Stimulated activated CD8-positive, alpha-beta memory T cell treated with anti-CD3 and anti-CD28 coated beads, Interleukin-7, amount 100 ng/mL, for 24 hours (primary cell): ENCODE measurements around the gene ENOX2.
"Not testable (repeated sequence)": the region's sequence is repeated elsewhere in the genome, so short reads cannot be mapped to it uniquely, and the experiment has no call there.

ENCODE experiments used
- DNase-seq: peaks from one replicate; pipeline ENCODE4 v3.0.0-alpha.2; 2020; ENCODE audit warnings: low read depth

ENOX2 gene, protein sequence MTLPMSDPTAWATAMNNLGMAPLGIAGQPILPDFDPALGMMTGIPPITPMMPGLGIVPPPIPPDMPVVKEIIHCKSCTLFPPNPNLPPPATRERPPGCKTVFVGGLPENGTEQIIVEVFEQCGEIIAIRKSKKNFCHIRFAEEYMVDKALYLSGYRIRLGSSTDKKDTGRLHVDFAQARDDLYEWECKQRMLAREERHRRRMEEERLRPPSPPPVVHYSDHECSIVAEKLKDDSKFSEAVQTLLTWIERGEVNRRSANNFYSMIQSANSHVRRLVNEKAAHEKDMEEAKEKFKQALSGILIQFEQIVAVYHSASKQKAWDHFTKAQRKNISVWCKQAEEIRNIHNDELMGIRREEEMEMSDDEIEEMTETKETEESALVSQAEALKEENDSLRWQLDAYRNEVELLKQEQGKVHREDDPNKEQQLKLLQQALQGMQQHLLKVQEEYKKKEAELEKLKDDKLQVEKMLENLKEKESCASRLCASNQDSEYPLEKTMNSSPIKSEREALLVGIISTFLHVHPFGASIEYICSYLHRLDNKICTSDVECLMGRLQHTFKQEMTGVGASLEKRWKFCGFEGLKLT

DNA sequence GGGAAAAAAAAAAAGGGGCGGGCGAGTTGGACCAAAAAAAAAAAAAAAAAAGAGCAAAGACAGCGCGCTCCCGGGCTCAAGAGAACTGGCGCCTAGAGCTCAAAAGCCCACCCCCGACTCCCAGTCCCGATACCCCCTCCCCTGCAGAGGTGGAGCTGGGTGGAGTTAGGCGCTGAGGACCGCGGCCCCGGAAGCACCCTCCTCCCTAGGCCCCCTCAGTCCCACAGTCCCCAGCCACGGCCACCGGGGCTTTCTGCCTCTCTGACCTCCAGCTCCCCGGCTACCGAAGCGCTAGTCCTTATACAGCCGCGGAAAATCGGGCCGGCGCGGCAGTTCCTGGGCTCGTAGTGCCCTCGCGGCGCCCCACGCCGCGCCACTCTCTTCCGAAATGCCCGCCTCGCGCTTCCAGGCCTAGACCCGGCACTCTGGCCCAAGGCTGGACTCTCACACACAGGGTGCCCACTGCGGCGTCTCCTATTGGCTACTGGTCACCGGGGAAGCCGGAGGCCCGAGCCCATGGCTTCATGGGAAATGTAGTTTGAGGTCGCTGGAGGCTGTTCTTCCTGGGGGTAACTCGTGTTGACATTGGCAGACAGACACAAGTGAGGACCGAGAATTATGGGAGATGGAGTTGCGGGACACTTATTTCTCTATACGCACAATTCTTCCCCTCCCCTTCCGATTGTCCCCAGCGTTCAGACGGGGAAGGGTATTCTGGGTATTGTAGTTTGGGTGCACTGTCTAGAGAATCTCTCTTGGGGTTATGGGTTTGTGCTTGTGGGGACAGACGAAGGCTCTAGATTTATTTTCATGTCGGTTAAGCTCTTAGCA is at the start of gene ENOX2:
Gene ENOX2, minus strand, starts transcription at position 427 of the 831 bp plus-strand sequence. CDS start 199,993 bp downstream, outside the sequence.
- peak; percentile 48 for DNase-seq

DNA sequence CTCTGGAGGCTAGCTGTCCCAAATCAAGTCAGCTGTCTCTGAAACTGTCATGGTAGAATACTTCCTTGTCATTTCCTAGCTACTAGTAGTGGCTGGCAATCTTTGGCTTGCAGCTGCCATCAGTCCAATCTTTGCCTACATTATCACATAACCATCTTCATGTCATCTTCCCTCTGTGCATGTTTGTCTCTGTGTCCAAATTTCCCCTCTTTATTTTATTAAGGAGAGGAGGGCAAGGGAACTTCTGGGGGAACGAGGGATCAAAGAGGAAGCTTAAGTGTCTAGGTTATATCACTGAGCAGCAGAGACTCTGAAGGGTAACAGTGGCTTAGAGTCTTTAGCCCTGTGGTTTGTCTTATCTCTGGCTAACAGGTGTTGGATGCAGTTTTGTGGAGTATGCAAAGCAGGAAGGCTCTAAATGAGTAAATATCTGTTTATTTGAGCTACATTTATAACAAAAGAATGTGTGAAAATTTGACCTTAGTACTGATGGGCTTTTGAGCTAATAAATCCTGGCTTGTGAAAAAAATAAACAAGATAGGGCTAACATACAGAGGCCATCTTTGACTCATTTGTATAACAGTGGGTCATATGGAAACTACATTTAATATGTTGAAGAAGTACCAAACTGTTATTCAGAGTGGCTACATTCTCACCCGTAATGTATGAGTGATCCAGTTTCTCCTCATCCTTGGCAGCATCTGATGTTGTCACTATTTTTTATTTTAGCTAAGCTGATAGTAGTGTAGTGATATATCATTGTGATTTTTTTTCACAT is 49.4 kb upstream of the ENOX2 start:
- no peak for DNase-seq

DNA sequence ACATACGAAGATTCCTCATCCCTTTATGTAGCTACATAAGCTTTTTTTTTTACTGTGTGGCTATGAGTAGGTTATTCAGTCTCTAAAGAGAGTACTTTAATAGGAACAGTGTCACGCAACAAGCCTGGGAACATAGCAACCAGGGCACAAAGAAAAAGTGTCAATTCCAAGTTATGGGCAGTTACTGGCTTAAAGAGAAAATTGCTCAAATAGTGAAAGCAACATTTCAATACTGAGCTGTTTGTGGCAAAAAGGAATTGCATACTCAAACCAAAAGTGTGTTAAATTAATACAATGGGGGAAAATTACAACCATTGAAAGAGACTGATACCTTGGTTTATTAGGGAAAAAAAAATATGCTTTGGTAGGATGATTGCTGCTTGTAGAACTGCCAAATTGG is 41.2 kb upstream of the ENOX2 start:
- DNase-seq: no peak

DNA sequence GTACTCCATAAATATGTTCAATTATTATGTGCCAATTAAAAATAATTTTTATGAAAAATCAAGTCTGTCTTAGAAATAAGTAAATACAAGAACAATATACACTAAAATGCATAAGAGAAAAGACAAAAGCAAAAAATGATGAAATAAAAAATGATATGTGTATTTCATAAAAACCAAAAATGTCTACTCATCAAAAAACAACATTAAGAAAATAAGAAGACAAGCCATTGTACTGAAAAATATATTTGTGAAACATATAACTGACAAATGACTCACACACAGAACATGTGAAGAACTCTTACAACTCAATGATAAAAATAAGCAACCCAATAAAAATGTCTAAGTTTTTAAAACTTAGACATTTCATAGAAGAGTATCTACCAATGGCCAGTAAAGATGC is 34.1 kb upstream of the ENOX2 start:
- no peak for DNase-seq

DNA sequence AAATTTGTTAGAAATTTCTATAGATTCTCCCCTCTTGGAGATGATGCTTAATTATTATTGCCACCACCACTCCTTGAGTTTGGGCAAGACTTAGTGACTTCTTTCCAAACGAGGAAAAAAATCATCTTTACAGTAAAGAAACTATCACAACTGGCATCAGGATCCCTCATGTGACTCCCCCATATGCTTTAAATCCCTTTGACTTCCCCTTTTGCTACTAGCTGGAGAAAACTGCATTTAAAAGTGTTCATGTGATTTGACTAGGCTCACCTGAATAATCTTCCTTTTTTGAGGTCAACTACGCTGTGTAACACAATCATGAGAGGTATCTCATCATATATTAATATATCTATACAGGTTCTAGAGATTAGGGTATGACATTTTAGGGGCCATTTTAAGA is 30.3 kb upstream of the ENOX2 start:
- DNase-seq: no peak

DNA sequence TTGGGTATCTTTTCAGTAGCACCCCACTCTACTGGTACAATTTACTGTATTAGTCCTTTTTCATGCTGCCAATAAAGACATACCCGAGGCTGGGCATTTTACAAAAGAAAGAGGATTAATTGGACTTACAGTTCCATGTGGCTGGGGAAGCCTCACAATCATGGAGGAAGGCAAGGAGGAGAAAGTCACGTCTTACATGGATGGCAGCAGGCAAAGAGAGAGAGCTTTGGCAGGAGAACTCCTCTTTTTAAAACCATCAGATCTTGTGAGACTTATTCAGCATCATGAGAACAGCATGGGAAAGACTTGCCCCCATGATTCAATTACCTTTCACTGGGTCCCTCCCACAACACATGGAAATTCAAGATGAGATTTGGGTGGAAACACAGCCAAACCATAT is 17.4 kb upstream of the ENOX2 start:
- not testable (repeated sequence) for DNase-seq

DNA sequence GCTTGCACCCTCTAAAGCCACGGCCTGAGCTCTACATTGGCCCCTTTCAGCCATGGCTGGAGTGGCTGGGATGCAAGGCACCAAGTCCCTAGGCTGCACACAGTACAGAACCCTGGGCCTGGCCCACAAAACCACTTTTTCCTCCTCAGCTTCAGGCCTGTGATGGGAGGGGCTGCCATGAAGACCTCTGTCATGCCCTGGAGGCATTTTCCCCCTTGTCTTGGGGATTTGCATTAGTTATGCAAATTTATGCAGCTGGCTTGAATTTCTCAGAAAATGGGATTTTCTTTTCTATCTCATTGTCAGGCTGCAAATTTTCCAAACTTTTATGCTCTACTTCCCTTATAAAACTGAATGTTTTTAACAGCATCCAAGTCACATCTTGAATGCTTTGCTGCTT is 16.7 kb upstream of the ENOX2 start:
- DNase-seq: not testable (repeated sequence)

DNA sequence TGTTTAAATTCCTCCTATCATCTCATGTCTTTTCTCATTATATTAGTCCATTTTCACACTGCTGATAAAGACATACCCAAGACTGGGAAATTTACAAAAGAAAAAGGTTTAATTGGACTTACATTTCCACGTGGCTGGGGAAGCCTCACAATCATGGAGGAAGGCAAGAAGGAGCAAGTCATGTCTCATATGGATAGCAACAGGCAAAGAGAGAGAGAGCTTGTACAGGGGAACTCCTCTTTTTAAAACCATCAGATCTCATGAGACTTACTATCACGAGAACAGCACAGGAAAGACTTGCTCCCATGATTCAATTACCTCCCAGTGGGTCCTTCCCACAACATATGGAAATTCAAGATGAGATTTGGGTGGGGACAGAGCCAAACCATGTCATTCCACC is 15.5 kb upstream of the ENOX2 start:
- DNase-seq: not testable (repeated sequence)

DNA sequence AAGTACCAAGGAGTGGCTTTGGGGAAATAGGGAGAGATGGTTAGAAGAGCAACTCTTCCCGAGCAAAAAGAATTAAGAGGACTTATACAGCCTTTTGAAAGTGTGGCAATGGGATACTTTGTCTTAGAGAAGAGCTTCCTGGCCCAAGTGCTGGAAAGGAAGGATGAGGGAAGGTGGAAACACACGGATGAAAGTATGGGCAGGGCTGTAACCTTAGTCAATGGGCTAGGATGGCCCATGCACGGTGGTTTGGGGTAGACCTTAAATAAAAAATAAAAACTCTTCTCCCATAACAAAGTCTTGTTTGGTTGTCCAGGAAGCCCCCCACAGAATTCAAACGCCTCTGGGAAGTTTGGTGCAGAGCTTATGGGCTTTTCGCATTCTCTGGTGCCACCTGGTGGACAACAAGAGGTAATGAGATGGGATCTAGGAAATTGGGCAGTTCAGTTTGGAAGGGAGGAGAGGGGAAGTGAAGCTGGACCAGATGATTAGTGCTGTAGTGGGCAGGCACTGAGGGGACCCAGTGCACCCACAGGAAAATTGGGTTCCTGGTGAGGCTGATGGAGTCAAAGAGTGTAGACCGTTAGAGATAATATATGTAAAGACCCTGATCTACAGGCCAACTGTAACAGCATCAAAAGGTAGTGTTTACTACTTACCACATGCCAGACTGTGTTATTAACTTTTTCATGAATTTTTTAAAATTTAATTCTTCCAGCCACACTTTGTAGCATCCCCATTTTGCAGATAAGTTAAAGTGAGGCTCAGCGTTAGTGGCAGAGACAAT is 13.8 kb upstream of the ENOX2 start:
- no peak for DNase-seq

DNA sequence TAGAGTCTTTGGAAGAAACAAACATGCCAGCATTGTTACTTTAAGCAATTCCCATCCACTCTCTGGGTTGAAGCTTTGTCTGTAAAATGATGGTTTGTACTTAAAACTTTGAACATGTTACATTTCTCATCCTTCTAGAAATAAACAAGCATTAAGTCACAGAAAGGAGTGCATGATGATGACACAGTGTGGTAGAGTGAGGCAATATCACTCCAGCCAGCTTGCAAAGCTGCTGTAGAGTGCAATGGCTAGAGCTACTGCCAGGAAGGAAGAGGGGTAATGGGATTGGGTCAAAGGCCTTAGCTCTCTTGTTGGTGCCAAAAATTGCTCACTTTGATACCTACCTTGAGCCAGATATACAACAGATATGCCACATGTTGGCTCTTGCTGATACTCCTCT is 12.3 kb upstream of the ENOX2 start:
- DNase-seq: no peak

DNA sequence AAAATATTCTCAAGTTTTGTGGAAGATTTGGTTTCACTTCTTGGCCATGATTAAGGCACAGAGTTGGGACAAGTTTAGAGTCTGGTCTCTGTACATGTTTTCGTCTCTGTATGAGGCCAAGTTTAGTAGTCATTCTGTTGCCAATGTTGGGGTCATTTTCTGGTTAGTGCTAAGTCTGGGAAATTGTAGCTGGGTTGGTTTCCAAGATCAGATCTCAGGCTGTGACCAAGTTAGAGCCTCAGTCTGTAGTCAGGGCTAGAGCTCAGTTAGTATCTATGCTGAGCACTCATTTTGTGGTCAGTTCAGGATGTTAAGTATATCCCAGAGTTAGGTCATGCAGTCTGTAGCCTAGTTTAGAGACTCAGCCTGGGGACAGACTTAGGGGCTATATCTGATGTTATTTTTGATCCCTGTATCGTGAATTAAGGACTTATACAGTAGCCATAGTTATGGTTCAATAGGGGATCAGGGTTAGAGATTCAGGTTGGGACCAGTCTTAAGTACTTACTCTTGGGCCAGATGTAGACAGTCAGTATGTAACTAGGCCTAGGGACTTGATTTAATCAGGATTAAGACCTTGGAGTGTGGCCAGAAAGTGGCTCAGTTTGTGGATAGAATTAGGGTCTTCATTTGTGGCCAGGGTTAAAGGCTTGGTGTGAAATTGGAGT is 6.6 kb upstream of the ENOX2 start:
- no peak for DNase-seq

DNA sequence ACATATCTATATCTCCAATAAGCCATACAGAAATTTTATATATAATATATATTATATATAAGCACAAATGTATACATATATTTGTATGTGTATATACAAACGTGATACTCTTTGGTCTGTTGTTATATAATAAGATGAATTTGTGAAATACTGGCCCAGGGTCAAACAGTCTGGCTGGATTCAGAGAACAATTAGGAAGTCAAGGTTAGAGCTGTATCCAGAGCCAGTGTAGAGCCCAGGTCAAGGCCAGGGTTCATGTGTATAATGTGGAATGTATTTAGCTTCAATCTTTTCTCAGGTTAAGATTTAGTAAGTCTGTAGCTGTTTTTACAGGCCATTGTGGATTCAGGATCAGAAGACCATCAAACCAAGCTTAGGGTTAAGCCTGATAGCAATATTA is 3.8 kb upstream of the ENOX2 start:
- no peak for DNase-seq

DNA sequence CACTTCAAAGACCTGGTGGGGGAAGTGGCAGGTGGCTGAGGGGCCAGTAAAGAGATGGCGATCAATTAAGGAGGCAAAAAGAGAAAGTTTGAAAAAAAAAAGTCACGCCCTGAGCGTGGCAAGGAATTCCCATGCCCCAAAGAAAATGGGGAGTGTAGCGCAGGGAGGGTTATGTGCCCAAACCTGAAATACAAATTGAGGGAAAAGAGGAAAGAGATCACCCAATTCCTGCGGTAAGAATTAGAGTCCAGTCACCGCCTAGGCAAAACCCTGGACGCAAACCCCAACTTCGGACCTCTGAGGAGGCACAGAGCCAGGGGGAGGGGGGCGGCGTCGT is 595 bp downstream of the ENOX2 start:
- DNase-seq: no peak

DNA sequence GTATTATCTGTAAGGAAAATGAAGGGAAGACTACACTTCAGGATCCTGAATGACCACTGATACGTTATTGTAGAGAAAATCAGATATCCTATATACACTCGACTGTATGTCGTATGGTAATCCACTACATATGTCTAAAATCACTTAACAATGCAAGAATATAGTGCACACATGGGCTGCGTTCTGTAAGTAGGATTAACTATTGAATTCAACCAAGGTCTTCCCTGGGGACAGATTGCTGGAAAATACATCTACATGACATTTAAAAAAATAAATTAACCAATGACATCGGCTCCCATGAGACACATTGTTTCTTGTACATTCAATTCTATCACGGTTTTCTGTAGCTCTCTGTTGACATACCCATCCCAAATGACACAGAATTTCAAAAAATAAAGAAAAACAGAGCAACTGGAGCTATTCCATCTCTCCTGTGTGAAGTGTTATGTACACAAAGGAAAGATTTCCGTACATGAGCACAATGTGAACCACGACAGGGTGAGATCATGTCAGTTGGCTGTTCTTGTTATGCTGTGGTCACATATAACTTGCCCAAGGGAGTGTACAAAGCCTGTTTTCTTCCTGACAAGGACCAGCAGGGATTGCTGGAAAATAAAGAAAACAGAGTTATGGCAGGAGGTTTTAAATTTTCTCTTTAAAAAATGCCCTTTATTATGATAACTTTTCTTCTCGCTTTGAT is 6.1 kb downstream of the ENOX2 start:
- DNase-seq: no peak

DNA sequence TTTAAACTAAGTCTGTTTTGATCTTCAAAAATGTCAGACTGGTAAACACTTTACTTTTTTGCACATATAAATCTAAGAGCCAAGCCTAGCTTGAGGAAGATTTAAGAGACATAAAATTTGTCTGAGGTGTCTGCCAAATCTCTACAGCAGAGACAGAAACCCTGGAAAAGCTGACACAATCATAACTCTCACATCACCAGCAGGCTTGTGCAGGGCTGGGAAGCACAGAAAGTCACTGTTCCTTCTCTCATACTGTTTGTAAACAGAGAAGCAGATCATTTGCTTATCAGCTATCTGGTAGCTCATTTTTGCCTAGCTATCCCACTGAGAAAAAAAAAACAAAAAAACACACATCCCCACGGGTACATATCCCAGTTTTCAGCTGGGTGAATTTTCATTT is 7.0 kb downstream of the ENOX2 start:
- DNase-seq: no peak

DNA sequence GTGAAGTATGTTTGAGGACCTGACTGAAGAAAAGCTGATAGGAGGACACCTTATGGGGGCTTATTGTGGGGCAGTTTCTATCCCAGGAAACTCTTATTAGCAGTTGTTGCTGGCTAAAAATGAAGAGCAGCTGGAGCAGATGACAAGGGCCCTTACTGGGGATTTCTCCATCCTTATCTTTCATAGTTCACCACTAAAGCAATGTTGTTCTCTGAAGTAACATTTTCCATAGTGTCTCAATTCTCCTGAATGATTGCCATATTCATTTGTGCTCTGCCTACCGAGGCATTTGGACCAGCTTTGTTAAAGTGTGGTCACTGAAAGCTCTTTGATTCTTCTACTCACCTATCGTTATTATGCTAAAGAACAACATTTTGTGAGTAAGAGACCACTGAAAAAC is 7.7 kb downstream of the ENOX2 start:
- no peak for DNase-seq

DNA sequence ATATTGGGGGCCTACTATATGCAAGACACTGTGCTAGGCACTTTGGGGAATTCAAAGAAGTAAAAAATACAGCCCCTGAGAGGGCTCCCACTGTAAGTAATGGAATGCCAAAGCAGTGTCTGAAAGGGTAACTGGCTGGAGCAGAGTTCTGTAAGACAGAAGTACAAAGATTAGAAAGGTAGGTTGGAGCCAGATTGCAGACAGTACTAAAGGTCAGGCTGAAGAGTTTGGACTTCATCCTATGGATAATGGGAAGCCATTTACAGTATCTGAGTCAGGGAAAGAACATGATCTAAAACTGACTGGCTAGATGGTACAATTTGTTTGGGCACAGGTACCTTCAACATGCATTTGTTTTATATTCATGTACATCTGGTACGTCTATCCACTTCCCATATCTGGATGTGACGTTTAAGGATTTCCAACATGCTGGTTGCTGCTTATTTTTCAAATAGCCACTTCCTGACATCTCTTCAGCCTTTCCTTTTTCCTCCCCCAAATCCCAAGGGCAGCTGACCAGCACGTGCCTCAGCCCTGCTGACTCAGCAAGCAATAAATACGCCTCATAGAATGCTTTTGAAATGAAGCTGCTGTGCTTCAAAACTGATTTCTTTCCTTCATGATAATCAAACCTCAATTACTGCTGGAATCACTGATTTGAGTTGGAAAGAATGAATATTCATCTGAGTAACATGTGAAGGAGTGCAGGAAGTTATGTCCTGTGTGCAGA is 9.5 kb downstream of the ENOX2 start:
- DNase-seq: no peak

DNA sequence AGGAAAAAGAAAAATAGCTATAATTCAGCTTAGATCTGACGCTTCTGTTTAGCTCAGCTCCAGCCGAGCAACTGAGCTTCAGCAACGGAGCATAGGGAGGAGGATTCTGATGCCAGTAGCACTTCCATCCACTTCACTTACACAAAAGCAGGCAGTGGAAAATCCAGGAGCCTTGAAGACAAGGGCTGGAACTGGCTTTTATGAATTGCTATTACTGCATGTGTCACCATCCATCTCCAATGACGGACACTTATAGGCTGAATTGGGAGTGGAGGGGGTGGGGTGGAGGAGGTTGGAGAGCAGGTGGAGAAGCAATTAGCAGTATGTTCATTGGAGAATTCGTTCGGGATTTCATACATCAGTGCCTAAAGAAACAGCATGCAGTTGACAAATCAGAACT is 15.6 kb downstream of the ENOX2 start:
- no peak for DNase-seq

DNA sequence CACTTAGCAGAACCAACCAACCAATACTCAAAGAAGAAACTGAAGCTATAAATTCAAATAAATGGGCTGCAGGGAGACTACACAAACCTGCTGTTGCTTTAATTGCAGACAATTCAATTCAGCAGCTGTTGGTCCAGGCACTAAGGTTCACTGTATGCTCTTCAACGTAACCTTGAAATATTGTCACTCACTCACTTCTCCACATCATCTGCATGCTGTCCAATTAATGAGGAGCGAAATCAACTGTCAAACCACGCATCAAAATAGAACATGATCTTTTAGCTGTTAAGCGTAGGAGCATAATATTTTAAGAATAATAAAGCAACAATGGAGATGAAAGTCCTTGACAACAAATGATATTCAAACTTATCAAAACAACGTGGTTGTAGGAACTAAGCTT is 17.0 kb downstream of the ENOX2 start:
- no peak for DNase-seq

DNA sequence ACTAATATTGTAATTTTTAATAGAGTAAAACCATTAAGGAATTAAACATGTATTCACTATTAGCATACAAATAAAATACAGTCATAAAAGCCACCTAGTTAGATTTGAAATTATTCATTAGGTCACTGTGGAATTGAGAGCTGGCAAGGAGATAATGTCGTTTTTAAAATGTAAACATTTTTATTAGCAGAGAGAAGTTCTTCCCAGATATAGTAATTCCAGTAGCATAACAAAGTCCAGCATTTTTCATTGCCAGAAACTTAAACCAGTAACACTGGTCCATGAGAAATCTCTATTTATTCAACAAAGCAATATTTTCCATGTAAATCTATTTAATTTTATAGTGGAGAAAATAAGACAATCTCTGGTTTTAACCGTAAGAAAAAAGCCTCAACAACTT is 17.5 kb downstream of the ENOX2 start:
- no peak for DNase-seq
